ENCODE data around the gene ZNF385A.

DNA sequence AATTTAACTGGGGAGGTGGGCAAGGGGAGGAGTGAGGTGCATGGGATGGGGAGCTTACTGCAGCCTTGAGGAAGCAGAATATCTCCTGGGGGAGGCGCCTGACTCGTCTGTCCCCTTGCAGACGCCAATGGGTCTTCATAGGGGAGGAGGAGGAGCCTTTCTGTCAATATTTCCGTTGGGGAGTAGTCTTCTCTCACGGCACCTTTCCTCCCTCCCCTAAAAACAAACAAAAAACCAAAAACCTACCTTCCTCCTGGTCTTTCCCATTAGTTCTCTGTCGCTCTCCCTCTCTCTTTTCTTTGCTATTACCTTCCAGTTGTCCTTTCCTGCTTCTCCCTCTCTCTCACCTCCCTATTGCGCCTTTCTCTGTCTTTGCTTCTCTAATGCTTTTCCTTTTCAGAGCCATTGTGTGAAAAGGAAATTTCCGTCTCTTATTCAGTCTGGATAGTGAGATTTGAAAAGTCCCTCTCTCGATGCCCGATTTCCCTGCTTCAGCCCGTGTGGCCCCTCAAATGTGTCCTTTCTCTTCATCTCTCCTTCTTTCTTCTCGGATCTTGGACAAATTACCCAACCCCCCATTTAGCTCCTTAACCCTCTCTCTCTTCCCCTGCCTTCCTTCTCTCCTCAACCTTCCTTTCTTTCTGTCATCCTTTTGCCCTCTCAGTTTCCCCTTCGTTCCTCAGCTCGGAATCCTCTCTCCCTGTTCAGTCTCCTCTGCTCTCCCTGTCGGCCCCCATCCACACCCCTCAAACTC, 26.2 kb downstream of the ZNF385A start:
- TF ChIP-seq CTCF (conservative IDR thresholded peaks at IDR 0.05; ENCODE audit: low read length) (no peak; the same call in 1 of the 2 replicates), EZH2phosphoT487 (IDR thresholded peaks at IDR 0.05; ENCODE audit: borderline replicate concordance, low read depth, low read length) (no peak)

Measured in OCI-LY7 (cell line).